KMS-11 (cell line): ENCODE results near the gene KRTAP8-1.

Experiments
- H2AFZ ChIP-seq: fragments of 200-600 bp; sonication (generic); 2 replicates; pipeline ENCODE4 v1.6.1; 2016; ENCODE audit warnings: antibody characterized with exemption, mixed run types, low read depth
- H3K27ac ChIP-seq: fragments of 200-600 bp; sonication (generic); 2 replicates; pipeline ENCODE4 v1.6.1; 2016; ENCODE audit warnings: mild to moderate bottlenecking, mixed run types
- H3K27me3 ChIP-seq: fragments of 200-600 bp; sonication (generic); 2 replicates; pipeline ENCODE4 v1.6.1; 2017; ENCODE audit warnings: mild to moderate bottlenecking, low read depth, mixed run types, moderate library complexity; ENCODE audit not compliant: insufficient read depth
- H3K36me3 ChIP-seq: fragments of 200-600 bp; sonication (generic); 2 replicates; pipeline ENCODE4 v1.6.1; 2017; ENCODE audit warnings: mild to moderate bottlenecking, mixed run types; ENCODE audit not compliant: insufficient read depth
- H3K4me1 ChIP-seq: fragments of 200-600 bp; sonication (generic); 2 replicates; pipeline ENCODE4 v1.6.1; 2016; ENCODE audit warnings: mild to moderate bottlenecking, low read depth, mixed run types; ENCODE audit not compliant: poor library complexity, severe bottlenecking
- H3K4me2 ChIP-seq: fragments of 200-600 bp; sonication (generic); 2 replicates; pipeline ENCODE4 v1.7.0; 2016; ENCODE audit warnings: mild to moderate bottlenecking, mixed run types
- H3K4me3 ChIP-seq: fragments of 200-600 bp; sonication (generic); IDR thresholded peaks from 2 replicates; pipeline ENCODE4 v1.6.1; 2017; ENCODE audit warnings: low read depth, low read length, mixed read lengths; ENCODE audit not compliant: insufficient read depth
- H3K79me2 ChIP-seq: fragments of 200-600 bp; sonication (generic); 2 replicates; pipeline ENCODE4 v1.6.1; 2016; ENCODE audit warnings: low read depth, mixed run types; ENCODE audit not compliant: insufficient read depth
- H3K9ac ChIP-seq: fragments of 200-600 bp; sonication (generic); 2 replicates; pipeline ENCODE4 v1.6.1; 2016; ENCODE audit warnings: mild to moderate bottlenecking, mixed run types
- H4K20me1 ChIP-seq: fragments of 200-600 bp; sonication (generic); 2 replicates; pipeline ENCODE4 v1.6.1; 2016; ENCODE audit warnings: mild to moderate bottlenecking, mixed run types; ENCODE audit not compliant: insufficient read depth
- TF ChIP-seq, protein P1 (sequence below): fragments of 200-600 bp; sonication (generic); conservative IDR thresholded peaks from 2 replicates; pipeline ENCODE4 v1.6.1; 2017; ENCODE audit warnings: low read depth, mild to moderate bottlenecking, antibody characterized with exemption, low read length, moderate library complexity, mixed read lengths

KRTAP8-1 gene, protein sequence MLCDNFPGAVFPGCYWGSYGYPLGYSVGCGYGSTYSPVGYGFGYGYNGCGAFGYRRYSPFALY

DNA sequence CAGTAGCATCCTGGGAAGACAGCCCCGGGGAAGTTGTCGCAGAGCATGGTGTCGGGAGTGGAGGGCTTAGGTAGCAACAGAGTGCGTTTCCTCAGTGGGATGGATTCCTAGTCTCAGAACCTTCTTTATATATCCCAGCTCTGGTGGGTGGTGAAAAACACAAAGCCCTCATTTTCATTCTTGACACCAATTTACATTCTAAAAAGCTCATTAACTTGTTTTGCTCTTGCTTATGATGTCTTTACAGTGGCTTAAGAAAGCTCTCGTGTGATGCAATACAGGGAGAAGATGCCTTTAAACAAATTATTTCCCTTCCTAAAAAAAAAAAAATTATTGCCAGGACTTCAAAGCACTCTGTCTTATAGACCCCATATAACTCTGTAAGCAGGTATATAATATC, at the start of gene KRTAP8-1:
KRTAP8-1 (minus strand) TSS at position 101 of the 400 bp plus-strand sequence; CDS start at position 47, 54 bp downstream.
- H2AFZ ChIP-seq = no peak within 1 kb of the TSS
- no peaks in the 10 kb centered on the region for H4K20me1 ChIP-seq
- H3K36me3 ChIP-seq = no peaks in the 10 kb centered on the region
- no peak within 1 kb of the TSS for H3K27ac ChIP-seq
- H3K9ac ChIP-seq = no peak within 1 kb of the TSS
- H3K4me2 ChIP-seq = no peak within 1 kb of the TSS
- H3K79me2 ChIP-seq = no peaks in the 10 kb centered on the region
- H3K27me3 ChIP-seq = no peaks in the 10 kb centered on the region; the same call in 1 of the 2 replicates
- peaks cover 13% of the 10 kb centered on the region for H3K4me1 ChIP-seq
- TF ChIP-seq, protein P1, sequence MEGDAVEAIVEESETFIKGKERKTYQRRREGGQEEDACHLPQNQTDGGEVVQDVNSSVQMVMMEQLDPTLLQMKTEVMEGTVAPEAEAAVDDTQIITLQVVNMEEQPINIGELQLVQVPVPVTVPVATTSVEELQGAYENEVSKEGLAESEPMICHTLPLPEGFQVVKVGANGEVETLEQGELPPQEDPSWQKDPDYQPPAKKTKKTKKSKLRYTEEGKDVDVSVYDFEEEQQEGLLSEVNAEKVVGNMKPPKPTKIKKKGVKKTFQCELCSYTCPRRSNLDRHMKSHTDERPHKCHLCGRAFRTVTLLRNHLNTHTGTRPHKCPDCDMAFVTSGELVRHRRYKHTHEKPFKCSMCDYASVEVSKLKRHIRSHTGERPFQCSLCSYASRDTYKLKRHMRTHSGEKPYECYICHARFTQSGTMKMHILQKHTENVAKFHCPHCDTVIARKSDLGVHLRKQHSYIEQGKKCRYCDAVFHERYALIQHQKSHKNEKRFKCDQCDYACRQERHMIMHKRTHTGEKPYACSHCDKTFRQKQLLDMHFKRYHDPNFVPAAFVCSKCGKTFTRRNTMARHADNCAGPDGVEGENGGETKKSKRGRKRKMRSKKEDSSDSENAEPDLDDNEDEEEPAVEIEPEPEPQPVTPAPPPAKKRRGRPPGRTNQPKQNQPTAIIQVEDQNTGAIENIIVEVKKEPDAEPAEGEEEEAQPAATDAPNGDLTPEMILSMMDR = no peak
- H3K4me3 ChIP-seq = no peak within 1 kb of the TSS

- no peaks in the 10 kb centered on the region for H3K27me3 ChIP-seq
- no peak overlapping the region for H3K27ac ChIP-seq
- peaks cover 6% of the 10 kb centered on the region for H3K4me1 ChIP-seq
- H3K4me2 ChIP-seq = no peak overlapping the region
- no peaks in the 10 kb centered on the region for H4K20me1 ChIP-seq
- no peak overlapping the region for H3K9ac ChIP-seq
- no peak overlapping the region for H2AFZ ChIP-seq
- H3K36me3 ChIP-seq = no peaks in the 10 kb centered on the region
- H3K4me3 ChIP-seq = no peak overlapping the region
- TF ChIP-seq, protein P1 = no peak
- H3K79me2 ChIP-seq = no peaks in the 10 kb centered on the region
These were observed 34.8 kb upstream of the KRTAP8-1 start for GRCh38 chr21:30847627-30848500.

DNA sequence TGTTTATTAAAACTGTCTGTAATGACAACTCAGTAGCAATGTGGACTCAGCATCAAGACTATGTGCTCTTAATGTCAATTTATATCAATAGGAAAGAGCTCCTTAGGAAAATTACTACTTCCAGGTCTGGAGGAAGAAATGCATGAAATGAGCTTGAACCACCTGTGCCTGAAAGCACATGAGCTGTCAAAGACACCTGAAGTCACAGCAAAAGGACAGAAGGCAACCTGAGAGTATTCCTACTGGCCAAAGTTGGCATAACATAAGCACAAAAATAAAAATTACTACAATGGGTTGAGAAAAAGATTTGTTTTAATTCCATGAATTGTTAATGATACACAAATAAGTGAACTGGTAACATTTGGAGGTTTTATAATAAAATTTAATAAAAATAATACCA, 29.9 kb upstream of the KRTAP8-1 start:
- Histone ChIP-seq H3K4me1 (no peaks in the 10 kb centered on the region), H3K79me2 (no peaks in the 10 kb centered on the region), H3K4me3 (no peak overlapping the region), H3K4me2 (no peak overlapping the region), H2AFZ (no peak overlapping the region), H3K27me3 (no peaks in the 10 kb centered on the region), H3K9ac (no peak overlapping the region), H3K36me3 (no peaks in the 10 kb centered on the region), H3K27ac (no peak overlapping the region), H4K20me1 (no peaks in the 10 kb centered on the region)
- TF ChIP-seq, protein P1 = no peak; the same call in 1 of the 2 replicates

DNA sequence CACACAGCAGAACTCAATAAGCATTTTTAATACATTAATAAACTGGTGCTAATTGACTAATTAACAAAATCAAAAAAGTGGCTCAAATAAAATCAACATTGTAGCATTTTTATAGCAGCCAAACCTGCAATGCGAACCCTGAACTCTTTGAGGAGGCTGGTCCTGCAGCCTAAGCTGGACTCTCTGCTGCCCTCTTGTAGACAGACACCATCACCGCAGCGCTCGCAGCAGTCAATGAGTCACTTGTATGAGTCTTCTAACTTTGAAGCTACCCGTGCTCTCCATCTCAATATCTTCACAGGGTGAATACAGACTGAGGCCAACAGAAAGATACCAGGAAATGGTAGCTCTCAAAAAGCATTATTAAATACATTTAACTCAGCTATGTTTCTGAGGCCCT, 26.2 kb upstream of the KRTAP8-1 start:
- TF ChIP-seq, protein P1 = peak; percentile 79
- no peak overlapping the region for H3K27ac ChIP-seq
- no peaks in the 10 kb centered on the region for H4K20me1 ChIP-seq
- no peak overlapping the region for H2AFZ ChIP-seq
- no peaks in the 10 kb centered on the region for H3K36me3 ChIP-seq
- no peaks in the 10 kb centered on the region for H3K4me1 ChIP-seq
- H3K4me3 ChIP-seq = no peak overlapping the region
- no peaks in the 10 kb centered on the region for H3K27me3 ChIP-seq
- H3K79me2 ChIP-seq = no peaks in the 10 kb centered on the region
- no peak overlapping the region for H3K9ac ChIP-seq
- no peak overlapping the region for H3K4me2 ChIP-seq
